HG03280 (cell line): ENCODE measurements around the gene LRRN4.

Experiments
- ATAC-seq: cut with Tn5 transposase; IDR thresholded peaks from one replicate; pipeline ENCODE4 v1.9.1; 2021; ENCODE audit warnings: mild to moderate bottlenecking, moderate library complexity; ENCODE audit not compliant: unreplicated experiment

LRRN4 gene

GRCh38 chr20:6053776-6054688, at the start of gene LRRN4:
Gene LRRN4, minus strand, starts transcription at chr20:6054060. Its CDS starts 1,261 bp downstream, at chr20:6052799.
- ATAC-seq: no peak

DNA sequence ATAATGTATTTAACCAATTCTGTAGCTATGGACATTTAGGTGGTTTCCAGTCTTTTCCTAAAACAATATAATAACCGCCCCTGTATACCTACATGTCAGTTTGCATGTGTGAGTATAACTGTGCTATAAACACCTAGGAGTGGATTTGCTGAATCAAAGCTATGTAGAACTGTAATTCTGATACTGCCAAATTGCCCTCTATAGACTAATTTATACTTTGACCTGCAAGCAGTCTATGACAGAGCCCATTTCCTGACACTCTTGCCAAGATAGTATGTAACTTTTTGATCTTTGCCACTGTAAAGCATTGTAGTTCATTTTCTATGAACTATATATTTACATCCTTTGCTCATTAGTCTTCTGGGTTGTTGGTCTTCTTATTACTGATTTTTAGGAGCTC, 49.4 kb upstream of the LRRN4 start:
- no peak for ATAC-seq

GRCh38 chr20:6101346-6101745, 47.5 kb upstream of the LRRN4 start:
- no peak for ATAC-seq

DNA sequence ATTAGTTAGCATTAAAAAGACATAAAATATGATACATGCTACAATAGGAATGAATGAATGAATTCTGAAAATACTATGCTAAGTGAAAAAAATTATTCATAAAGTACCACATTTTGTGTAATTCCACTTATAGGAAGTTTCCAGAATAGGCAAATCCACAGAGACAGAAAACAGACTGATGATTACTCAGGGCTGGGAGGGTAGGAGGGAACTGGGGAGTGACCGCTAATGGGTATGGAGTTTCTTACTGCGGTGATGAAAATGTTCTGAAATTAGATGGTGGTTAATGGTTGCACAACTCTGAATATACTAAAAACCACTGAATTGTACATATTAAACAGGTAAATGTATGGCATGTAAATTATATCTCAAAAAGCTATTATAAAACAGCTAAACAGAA, 46.4 kb upstream of the LRRN4 start:
- ATAC-seq: no peak

- ATAC-seq: no peak
These were observed 46.0 kb upstream of the LRRN4 start for GRCh38 chr20:6099819-6100218.

DNA sequence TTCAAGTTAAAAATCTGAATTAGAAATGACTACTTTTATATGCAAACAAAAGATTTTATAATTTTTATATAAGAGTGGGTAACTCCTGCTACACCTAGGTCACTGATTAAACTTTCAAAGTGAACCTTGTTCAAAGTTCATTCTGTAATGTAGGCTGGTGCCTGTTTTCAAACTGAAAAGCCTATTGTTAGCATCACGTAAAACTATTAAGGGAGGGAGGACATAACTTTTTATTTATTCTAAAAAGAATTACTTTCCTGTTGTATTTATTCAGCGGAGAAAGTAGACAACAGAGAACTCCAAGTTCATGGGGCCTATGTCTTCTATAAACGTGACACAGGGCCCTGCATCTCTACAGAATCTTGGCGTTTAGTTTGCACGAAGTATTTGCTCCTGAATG, 41.5 kb upstream of the LRRN4 start:
- no peak for ATAC-seq

- no peak for ATAC-seq
These were observed 40.7 kb upstream of the LRRN4 start for GRCh38 chr20:6094565-6094964.

- no peak for ATAC-seq
These were observed 40.2 kb upstream of the LRRN4 start for GRCh38 chr20:6094063-6094462.

- no peak for ATAC-seq
These were observed 37.8 kb upstream of the LRRN4 start for GRCh38 chr20:6091661-6092060.

DNA sequence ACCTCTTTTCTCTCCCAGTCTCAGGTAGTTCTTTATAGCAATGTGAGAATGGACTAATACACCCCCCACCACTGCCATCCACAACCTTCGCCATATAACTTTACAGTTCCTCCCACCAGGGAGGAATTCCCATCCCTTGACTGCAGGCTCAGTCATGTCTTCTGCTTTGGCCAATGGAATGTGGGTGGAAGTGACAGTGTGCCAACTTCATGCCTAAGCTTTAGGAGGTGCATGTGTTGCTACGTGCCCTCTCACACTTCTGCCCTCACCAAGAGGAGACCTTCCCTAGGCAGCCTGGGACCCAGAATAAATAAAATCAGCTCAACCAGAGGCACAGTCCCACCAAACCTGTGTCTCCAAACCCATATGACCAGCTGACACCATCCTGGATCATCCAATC, 33.0 kb upstream of the LRRN4 start:
- ATAC-seq: no peak

GRCh38 chr20:6083926-6084325, 30.1 kb upstream of the LRRN4 start:
- no peak for ATAC-seq

GRCh38 chr20:6081236-6081635, 27.4 kb upstream of the LRRN4 start:
- no peak for ATAC-seq

- no peak for ATAC-seq
These were observed 25.2 kb upstream of the LRRN4 start for GRCh38 chr20:6079016-6079415.

- ATAC-seq: no peak
These were observed 21.8 kb upstream of the LRRN4 start for GRCh38 chr20:6075428-6076219.

DNA sequence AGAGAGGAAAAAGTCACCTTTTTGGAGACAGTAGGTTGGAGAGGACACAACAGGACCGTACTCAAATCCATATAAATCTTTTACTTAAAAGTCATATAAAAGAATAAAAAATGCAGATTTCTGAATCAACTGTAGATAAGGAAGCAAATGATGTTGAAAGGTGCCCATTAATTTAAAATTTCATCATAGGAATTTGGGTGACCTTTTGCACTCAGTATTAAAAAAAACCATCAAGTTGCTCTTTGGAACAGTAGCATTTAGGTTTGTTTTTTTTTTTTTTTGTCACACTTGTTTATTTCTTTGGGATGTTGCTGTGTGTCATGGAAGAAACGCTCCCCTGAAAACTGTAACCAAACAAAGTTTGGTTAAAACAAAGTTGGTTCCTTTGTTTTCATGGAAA, 20.9 kb upstream of the LRRN4 start:
- ATAC-seq: no peak

DNA sequence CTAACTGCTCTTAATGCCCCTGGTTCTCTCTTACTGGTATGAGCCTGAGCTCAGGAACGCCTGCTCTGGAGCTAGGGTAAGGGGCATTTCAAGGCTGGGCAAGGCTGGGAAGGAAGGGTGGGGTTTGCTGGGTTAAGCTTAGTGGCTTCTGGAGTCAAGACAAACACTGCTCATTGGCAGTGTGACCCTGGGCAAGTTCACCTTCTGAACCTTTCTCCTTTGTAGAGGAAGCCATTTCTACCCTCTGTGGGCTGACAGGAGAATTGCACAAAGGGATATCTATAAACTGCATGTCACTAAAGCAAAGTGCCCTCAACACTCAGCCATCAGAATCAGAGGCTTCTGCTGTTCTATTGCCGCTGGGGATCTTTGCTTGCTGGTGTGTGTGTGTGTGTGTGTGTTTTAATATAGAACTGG, 20.3 kb upstream of the LRRN4 start:
- ATAC-seq: peak; percentile 85

- no peak for ATAC-seq
These were observed 17.2 kb upstream of the LRRN4 start for GRCh38 chr20:6070829-6071695.

GRCh38 chr20:6069669-6070068, 15.8 kb upstream of the LRRN4 start:
- ATAC-seq: no peak

GRCh38 chr20:6067763-6068318, 14.0 kb upstream of the LRRN4 start:
- no peak for ATAC-seq

- ATAC-seq: no peak
These were observed 12.7 kb upstream of the LRRN4 start for GRCh38 chr20:6066582-6066981.

GRCh38 chr20:6061544-6061943, 7.7 kb upstream of the LRRN4 start:
- no peak for ATAC-seq
